ENCODE results near the gene STAT5A.
"Not testable (repeated sequence)": the region's sequence is repeated elsewhere in the genome, so short reads cannot be mapped to it uniquely, and the experiment has no call there.

The STAT5A gene

DNA sequence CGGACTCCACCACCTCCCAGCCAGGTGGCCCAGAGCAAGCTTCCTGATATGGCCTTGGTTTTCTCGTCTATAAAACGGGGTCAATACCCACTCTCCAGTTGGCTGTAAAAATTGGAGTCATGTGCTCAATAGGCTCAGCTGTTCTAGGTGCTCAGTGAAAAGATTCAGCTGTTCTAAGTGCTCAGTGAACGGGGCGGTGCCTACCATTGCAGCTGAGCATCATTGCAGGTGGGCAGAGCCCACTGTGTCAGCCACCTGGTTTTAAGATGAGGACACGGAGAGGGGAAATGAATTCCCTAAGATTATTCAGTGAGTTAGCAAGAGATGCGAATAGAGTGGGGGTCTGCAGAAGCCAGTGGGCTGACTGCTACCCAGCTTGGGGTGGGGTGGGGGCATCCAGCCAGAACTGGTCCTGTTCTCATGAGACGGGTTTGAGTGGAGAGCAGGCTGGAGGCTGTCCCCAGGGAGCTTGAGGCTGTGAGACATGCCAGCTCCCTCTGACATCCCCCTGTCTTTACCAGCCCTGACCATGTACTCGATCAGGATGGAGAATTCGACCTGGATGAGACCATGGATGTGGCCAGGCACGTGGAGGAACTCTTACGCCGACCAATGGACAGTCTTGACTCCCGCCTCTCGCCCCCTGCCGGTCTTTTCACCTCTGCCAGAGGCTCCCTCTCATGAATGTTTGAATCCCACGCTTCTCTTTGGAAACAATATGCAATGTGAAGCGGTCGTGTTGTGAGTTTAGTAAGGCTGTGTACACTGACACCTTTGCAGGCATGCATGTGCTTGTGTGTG is 21.9 kb downstream of the STAT5A start:
- DNase-seq: no peak

DNA sequence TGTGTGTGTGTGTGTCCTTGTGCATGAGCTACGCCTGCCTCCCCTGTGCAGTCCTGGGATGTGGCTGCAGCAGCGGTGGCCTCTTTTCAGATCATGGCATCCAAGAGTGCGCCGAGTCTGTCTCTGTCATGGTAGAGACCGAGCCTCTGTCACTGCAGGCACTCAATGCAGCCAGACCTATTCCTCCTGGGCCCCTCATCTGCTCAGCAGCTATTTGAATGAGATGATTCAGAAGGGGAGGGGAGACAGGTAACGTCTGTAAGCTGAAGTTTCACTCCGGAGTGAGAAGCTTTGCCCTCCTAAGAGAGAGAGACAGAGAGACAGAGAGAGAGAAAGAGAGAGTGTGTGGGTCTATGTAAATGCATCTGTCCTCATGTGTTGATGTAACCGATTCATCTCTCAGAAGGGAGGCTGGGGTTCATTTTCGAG is 22.5 kb downstream of the STAT5A start:
- no peak for DNase-seq

DNA sequence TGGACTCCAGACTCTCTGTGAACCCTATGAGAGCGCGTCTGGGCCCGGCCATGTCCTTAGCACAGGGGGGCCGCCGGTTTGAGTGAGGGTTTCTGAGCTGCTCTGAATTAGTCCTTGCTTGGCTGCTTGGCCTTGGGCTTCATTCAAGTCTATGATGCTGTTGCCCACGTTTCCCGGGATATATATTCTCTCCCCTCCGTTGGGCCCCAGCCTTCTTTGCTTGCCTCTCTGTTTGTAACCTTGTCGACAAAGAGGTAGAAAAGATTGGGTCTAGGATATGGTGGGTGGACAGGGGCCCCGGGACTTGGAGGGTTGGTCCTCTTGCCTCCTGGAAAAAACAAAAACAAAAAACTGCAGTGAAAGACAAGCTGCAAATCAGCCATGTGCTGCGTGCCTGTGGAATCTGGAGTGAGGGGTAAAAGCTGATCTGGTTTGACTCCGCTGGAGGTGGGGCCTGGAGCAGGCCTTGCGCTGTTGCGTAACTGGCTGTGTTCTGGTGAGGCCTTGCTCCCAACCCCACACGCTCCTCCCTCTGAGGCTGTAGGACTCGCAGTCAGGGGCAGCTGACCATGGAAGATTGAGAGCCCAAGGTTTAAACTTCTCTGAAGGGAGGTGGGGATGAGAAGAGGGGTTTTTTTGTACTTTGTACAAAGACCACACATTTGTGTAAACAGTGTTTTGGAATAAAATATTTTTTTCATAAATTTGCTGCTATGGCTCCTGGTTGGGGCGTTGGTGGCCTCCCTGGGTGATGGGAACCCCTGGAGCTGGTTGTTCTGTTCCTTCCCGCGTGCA is 23.1 kb downstream of the STAT5A start:
- DNase-seq: peak; percentile 92

GRCh38 chr17:42312035-42312284 is 23.7 kb downstream of the STAT5A start:
- DNase-seq: no peak

GRCh38 chr17:42312285-42313130 is 24.2 kb downstream of the STAT5A start:
- DNase-seq: peak; percentile 91

DNA sequence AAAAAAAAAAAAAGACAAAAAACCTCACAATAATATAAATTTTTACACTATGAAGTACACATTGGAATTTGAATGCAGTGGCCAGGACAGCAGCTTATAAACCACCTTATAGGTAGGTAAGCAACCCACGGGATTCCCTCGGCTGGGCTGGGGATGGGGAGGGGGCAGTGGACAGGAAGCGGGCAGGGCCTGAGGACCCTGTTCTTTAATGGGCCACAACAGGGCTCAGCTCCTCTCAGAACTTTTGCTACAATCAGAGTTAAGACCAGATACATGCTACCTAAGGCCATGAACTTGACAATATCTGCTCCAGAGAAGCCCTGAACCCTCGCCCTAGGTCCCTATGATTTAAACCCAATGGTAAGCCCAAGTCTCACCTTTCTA is 25.1 kb downstream of the STAT5A start:
- no peak for DNase-seq

DNA sequence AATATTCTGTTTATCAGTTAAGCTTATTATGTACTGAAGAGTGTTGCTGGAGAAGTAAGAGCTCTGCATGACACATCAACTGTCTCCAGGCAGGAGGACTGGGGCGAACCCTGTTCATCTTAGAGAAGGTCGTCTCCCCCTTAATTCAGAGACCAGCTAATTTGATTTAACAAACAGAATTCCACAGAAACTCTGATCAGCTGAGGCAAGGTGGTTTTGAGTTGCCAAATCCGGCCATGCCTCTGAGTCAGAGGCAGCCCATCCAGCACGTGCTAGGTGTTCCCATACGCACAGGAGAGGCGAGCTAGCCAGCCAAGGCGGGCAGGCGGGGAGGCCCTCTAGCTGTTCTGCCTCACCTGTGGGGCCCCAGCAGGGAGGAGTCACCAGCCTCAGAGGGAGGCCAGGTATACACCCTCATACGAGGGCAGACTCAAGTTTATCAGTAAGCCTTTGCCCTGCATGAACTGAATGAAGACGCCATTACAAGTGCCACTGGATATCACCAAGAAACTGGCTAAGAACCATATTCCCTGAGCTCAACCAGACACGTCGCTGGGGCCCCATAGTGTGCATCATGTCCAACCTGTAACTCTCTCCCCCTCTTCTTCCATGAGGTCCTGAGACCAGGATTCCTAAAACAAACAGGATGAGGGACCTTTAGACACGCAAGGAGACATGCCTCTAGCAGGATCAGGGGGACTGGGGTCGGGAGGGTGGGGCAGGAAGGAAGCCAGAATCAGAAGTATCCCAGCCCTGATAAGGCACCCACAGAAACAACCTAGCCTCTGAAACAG is 25.7 kb downstream of the STAT5A start:
- DNase-seq: no peak

- DNase-seq: no peak
These were observed 27.3 kb downstream of the STAT5A start for GRCh38 chr17:42315402-42316156.

DNA sequence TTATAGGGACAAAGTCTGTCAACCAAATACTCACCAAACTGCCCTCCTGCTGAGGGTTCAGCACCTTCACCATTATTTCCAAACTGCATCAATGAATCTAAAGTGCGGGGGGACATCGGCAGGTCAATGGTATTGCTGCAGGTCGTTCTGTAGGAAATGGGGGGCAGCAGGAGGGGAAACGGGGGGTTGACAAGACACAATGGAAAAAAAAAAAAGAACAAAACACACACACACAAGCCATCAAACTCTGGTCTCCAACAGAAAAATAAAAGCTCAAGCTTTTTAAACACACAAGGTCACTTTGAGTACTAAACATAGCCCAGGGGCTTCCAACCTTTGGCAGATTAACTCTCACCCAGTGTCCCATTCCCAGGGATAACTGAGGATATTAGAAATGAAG is 28.5 kb downstream of the STAT5A start:
- DNase-seq: no peak

DNA sequence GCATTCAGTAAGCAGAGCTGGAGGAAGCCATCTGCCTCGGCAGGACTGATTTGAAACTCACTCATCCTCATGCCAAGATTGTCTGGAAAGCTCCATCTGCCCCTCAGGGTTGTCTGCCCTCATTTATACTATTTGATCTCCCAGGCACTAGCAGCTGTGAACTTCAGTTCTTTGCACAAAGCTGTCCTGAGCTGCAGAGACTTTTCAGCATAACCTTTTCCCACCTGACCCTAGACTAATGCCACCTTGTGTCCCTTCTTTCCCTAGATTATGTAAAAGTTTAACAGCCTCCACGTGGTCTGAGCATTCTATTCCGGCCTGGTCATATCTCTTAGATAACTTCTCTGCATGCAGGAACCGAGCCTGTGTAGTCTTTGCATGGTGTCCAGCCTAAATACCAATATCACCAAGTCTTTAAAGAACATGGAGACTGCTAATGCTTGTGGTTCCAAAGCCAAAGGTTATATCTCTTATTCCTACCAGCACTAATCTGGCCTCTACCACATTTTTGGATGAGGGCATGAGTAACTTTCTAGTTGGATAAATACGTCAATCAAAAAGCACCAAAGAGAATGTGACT is 29.1 kb downstream of the STAT5A start:
- no peak for DNase-seq

- not testable (repeated sequence) for DNase-seq
These were observed 29.7 kb downstream of the STAT5A start for GRCh38 chr17:42317967-42318366.

DNA sequence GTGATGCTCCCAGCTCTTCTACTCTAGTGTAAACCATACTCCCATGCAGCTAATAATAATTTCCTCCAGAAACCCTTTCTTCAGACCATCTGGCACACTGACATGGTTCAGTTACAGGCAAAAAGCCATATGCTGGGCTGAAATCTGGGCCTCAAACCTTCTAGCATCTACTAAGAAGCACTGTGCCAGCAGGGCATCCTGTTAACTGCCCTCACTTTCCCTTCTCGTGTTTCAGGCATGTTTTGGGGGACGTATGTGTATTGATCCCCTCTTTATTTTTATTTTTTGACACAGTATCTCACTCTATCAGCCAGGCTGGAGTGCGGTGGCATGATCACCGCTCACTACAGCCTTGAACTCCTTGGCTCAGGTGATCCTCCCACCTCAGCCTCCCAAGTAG is 33.3 kb downstream of the STAT5A start:
- no peak for DNase-seq

- DNase-seq: peak; percentile 92
These were observed 34.3 kb downstream of the STAT5A start for GRCh38 chr17:42322382-42323267.

DNA sequence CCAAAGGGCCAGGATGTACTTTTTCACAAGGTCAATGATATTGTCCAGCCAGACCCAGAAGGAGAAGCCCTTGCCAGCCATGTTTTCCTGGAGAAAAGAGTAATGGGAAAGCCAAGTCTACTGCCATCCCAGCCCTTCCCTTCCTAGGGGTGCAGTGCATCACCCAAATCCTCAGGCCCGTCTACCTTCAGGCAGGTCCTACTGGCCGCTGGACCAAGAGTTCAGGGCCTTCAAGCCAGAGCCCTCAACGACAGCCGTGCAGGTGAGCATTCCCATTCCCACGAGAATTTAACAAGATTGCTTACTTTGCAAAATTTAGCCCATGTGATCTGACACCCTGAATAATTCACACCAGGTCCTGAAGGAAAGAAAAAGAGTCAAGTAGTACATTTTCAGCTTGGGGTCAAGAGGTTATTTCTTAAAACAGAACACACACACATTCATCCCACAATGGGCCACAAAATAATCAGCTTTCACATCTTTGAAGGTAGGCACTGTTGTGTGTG is 35.0 kb downstream of the STAT5A start:
- no peak for DNase-seq

DNA sequence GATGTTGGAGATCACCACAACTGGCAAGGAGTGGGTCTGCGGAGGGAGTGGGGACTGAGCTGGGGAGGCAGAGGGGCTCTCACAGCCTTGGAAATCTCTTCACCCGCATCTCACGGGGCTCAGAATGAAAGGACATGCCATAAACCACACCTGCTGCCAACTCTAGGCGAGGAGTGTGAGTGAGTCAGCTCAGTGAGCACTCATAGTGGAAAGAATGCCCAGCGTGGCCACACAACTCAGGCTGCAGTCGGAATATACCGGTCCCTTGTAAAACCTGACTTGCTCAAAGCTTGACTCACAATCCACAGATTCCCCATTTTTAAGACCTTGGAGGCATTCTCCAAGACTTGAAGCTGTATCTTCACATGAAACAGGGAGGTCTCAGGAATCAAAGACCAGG is 36.7 kb downstream of the STAT5A start:
- no peak for DNase-seq

- peak; percentile 51 for DNase-seq
These were observed 41.0 kb downstream of the STAT5A start for GRCh38 chr17:42329025-42329976.

GRCh38 chr17:42333053-42333452 is 44.8 kb downstream of the STAT5A start:
- no peak for DNase-seq

DNA sequence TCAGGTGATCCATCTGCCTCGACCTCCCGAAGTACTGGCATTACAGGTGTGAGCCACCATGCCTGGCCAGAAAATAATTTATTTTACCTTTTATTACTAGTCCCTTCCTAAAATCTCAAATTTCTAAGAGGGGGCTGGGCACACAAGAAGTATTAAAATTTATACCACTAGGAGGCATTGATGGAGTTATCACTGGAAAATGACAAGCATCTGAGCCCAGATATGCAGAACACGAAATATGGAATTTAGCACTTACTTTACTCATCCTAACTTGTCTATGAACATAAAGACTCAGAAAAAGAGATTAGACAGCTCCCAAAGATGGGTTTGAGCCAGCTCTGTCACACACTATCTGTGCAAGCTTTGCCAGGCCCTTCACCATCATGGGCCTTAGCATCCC is 46.4 kb downstream of the STAT5A start:
- no peak for DNase-seq

DNA sequence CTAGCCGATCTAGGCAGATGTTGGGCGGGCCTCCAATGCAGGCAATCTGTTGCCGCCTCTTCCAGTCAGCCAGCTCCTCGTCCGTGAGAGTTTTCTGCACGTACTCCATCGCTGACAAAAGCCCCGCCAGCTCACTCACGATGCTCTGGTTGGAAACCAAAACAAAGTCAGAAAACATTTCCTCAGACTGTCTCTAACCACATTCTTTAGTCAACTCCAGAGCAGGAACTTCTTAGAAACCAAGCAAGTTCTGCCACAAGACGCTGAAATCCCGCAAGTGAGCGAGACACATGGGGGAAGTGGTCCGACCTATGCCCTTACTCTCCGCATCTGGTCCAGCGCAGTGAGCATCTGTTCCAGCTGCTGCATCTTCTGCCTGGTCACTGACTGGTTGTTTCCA is 49.1 kb downstream of the STAT5A start:
- DNase-seq: no peak

Measured in right hindlimb (tissue), 1 donor.